Erythroblast (primary cell): Measurements from ENCODE around the gene NPAS2.

Experiments used
- GATA1 ChIP-seq: IDR thresholded peaks from 2 replicates; pipeline ENCODE4 v1.6.1; 2011; ENCODE audit warnings: low read depth, mild to moderate bottlenecking, control low read depth, low read length, moderate library complexity
- POLR2A ChIP-seq: IDR thresholded peaks from 2 replicates; pipeline ENCODE4 v1.6.1; 2011; ENCODE audit warnings: mild to moderate bottlenecking, low read length

- TF ChIP-seq POLR2A (no peak), GATA1 (no peak)
Measured at GRCh38 chr2:100893392-100894104, 73.6 kb downstream of the NPAS2 start.
